Mesendoderm (in vitro differentiated cells): Measurements from ENCODE around the gene NEUROD1.

ENCODE experiments used
- DNase-seq: peaks from one replicate; pipeline ENCODE4 v3.0.0; 2013
- H2AK5ac ChIP-seq: 2 replicates; pipeline ENCODE4 v1.6.1; 2013; ENCODE audit warnings: low read length, inconsistent platforms
- H2BK120ac ChIP-seq: 2 replicates; pipeline ENCODE4 v1.6.1; 2013; ENCODE audit warnings: low read depth, mild to moderate bottlenecking, low read length, moderate library complexity, mixed read lengths
- H2BK15ac ChIP-seq: replicated peaks from 2 replicates; pipeline ENCODE4 v1.6.1; 2013; ENCODE audit warnings: low read depth, mild to moderate bottlenecking, moderate library complexity
- H2BK5ac ChIP-seq: 2 replicates; pipeline ENCODE4 v1.6.1; 2013; ENCODE audit warnings: low read length, inconsistent platforms
- H3K18ac ChIP-seq: 2 replicates; pipeline ENCODE4 v1.6.1; 2013; ENCODE audit warnings: mild to moderate bottlenecking, low read length, mixed read lengths
- H3K23ac ChIP-seq: one replicate; pipeline ENCODE4 v1.6.1; 2013; ENCODE audit warnings: low read length
- H3K27ac ChIP-seq: 2 replicates; pipeline ENCODE4 v1.5.1; 2013; ENCODE audit warnings: low read depth, mild to moderate bottlenecking, inconsistent platforms, low read length, moderate library complexity
- H3K27me3 ChIP-seq: 2 replicates; pipeline ENCODE4 v1.6.1; 2013; ENCODE audit warnings: low read length, control low read depth, mild to moderate bottlenecking, inconsistent platforms; ENCODE audit not compliant: insufficient read depth, poor library complexity
- H3K36me3 ChIP-seq: 2 replicates; pipeline ENCODE4 v1.6.1; 2013; ENCODE audit warnings: low read length, inconsistent platforms; ENCODE audit not compliant: control insufficient read depth, insufficient read depth
- H3K4ac ChIP-seq: one replicate; pipeline ENCODE4 v1.6.1; 2013; ENCODE audit warnings: low read depth, mild to moderate bottlenecking, low read length, moderate library complexity
- H3K4me1 ChIP-seq: 2 replicates; pipeline ENCODE4 v1.6.1; 2013; ENCODE audit warnings: low read depth, low read length, inconsistent platforms; ENCODE audit not compliant: control insufficient read depth
- H3K4me2 ChIP-seq: 2 replicates; pipeline ENCODE4 v1.6.1; 2013; ENCODE audit warnings: low read length
- H3K4me3 ChIP-seq: 2 replicates; pipeline ENCODE4 v1.5.1; 2013; ENCODE audit warnings: mild to moderate bottlenecking, low read length
- H3K56ac ChIP-seq: one replicate; pipeline ENCODE4 v1.6.1; 2013; ENCODE audit warnings: low read length
- H3K79me1 ChIP-seq: 2 replicates; pipeline ENCODE4 v1.6.1; 2013; ENCODE audit warnings: low read length, inconsistent platforms
- H3K79me2 ChIP-seq: 2 replicates; pipeline ENCODE4 v1.6.1; 2013; ENCODE audit warnings: mild to moderate bottlenecking, low read length; ENCODE audit not compliant: control insufficient read depth, insufficient read depth
- H3K9ac ChIP-seq: 2 replicates; pipeline ENCODE4 v1.6.1; 2013; ENCODE audit warnings: low read length, inconsistent platforms
- H4K5ac ChIP-seq: one replicate; pipeline ENCODE4 v1.6.1; 2013; ENCODE audit warnings: low read length
- H4K8ac ChIP-seq: one replicate; pipeline ENCODE4 v1.6.1; 2013; ENCODE audit warnings: low read depth, mild to moderate bottlenecking, control low read depth, low read length, moderate library complexity
- WGBS: extraction: QIAGEN DNeasy Blood & Tissue Kit; methylation state at CpG from one replicate; pipeline ENCODE4 v1.1.7; 2013; ENCODE audit warnings: low lambda C conversion rate, missing lambda C conversion rate; ENCODE audit not compliant: insufficient coverage; ENCODE audit errors: extremely low coverage; 5-methylcytosine and 5-hydroxymethylcytosine counted together

Gene NEUROD1

GRCh38 chr2:181677912-181678586 lies 2.3 kb downstream of the NEUROD1 start:
- H2BK5ac ChIP-seq: no peak overlapping the region
- H3K18ac ChIP-seq: no peak overlapping the region
- no peak overlapping the region for H3K56ac ChIP-seq
- H3K4ac ChIP-seq: no peak overlapping the region
- peaks cover 55% of the 10 kb centered on the region for H3K27me3 ChIP-seq
- WGBS: no CpG with 5 or more reads among the region's 41 CpGs
- no peak overlapping the region for H2AK5ac ChIP-seq
- no peak overlapping the region for H3K27ac ChIP-seq
- H3K4me2 ChIP-seq: no peak overlapping the region
- peak; percentile 89 for DNase-seq
- H2BK120ac ChIP-seq: no peak overlapping the region
- H4K8ac ChIP-seq: no peak overlapping the region
- H4K5ac ChIP-seq: no peak overlapping the region
- H3K23ac ChIP-seq: no peak overlapping the region
- no peaks in the 10 kb centered on the region for H3K36me3 ChIP-seq
- no peaks in the 10 kb centered on the region for H3K79me2 ChIP-seq
- H3K4me3 ChIP-seq: no peak overlapping the region
- no peak overlapping the region for H2BK15ac ChIP-seq
- no peaks in the 10 kb centered on the region for H3K79me1 ChIP-seq
- H3K9ac ChIP-seq: no peak overlapping the region
- no peaks in the 10 kb centered on the region for H3K4me1 ChIP-seq

DNA sequence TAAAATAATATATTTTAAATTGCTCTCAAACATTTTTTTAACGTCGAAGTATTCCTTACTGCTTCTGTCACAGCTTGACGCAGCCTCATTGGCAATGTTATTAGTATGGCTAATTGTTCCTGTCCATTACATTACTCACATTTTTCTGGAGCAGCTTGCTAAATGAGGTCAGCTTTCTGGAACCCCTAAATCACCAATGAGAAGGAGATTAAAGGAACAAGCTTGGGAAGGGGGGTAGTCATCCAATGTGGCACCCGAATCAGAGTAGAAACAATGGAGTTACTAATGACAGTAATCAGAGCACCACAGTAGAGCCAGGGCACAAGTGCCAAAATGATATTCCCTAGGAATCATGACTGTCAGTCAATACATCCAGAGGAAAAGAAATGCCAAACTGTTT lies 5.1 kb downstream of the NEUROD1 start:
- no peaks in the 10 kb centered on the region for H3K4me1 ChIP-seq
- H3K79me1 ChIP-seq: no peaks in the 10 kb centered on the region
- no peak overlapping the region for H3K4me2 ChIP-seq
- no peak overlapping the region for H4K5ac ChIP-seq
- no peaks in the 10 kb centered on the region for H3K36me3 ChIP-seq
- H3K79me2 ChIP-seq: no peaks in the 10 kb centered on the region
- H3K18ac ChIP-seq: no peak overlapping the region
- no peak overlapping the region for H3K23ac ChIP-seq
- no peak overlapping the region for H3K27ac ChIP-seq
- no peak overlapping the region for H2BK5ac ChIP-seq
- H3K4ac ChIP-seq: no peak overlapping the region
- H2AK5ac ChIP-seq: no peak overlapping the region
- H3K4me3 ChIP-seq: no peak overlapping the region
- no peak for DNase-seq
- H3K27me3 ChIP-seq: peaks cover 28% of the 10 kb centered on the region
- no peak overlapping the region for H3K9ac ChIP-seq
- H4K8ac ChIP-seq: no peak overlapping the region
- H3K56ac ChIP-seq: no peak overlapping the region
- H2BK15ac ChIP-seq: no peak overlapping the region
- no peak overlapping the region for H2BK120ac ChIP-seq
- WGBS: no CpG with 5 or more reads among the region's 4 CpGs

GRCh38 chr2:181674461-181674860 lies 5.9 kb downstream of the NEUROD1 start:
- no peak overlapping the region for H3K56ac ChIP-seq
- H3K4me1 ChIP-seq: no peaks in the 10 kb centered on the region
- no peak overlapping the region for H3K4me3 ChIP-seq
- H2BK15ac ChIP-seq: no peak overlapping the region
- H2BK120ac ChIP-seq: no peak overlapping the region
- no peak for DNase-seq
- no peak overlapping the region for H3K23ac ChIP-seq
- H3K79me1 ChIP-seq: no peaks in the 10 kb centered on the region
- no peak overlapping the region for H3K9ac ChIP-seq
- no peak overlapping the region for H4K5ac ChIP-seq
- H2AK5ac ChIP-seq: no peak overlapping the region
- no peaks in the 10 kb centered on the region for H3K79me2 ChIP-seq
- peaks cover 22% of the 10 kb centered on the region for H3K27me3 ChIP-seq
- no peaks in the 10 kb centered on the region for H3K36me3 ChIP-seq
- no peak overlapping the region for H4K8ac ChIP-seq
- no peak overlapping the region for H3K18ac ChIP-seq
- no peak overlapping the region for H3K27ac ChIP-seq
- no peak overlapping the region for H3K4ac ChIP-seq
- H2BK5ac ChIP-seq: no peak overlapping the region
- no peak overlapping the region for H3K4me2 ChIP-seq

DNA sequence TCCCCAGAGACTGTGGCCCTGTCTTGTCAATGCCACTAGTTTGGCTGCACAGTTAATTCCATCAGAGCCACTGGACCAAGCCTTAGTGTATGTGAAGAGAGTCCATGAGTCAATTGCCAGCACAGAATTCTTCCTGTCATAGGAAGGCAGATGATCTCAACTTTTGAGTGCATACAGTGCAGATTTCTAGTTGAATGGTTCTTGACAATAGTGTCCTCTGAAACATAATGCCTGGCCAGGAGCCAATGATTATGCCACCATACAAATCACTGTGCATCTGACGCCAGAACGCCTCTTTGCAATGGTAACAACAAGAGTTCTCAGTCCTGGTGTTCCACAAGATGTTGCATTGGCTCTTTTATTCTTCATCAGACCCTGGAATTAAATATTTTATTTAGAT lies 7.1 kb downstream of the NEUROD1 start:
- Histone ChIP-seq H3K23ac (no peak overlapping the region), H3K79me1 (no peaks in the 10 kb centered on the region), H4K8ac (no peak overlapping the region), H2BK5ac (no peak overlapping the region), H3K4me1 (no peaks in the 10 kb centered on the region), H3K27ac (no peak overlapping the region), H2BK120ac (no peak overlapping the region), H2BK15ac (no peak overlapping the region), H3K36me3 (no peaks in the 10 kb centered on the region), H3K9ac (no peak overlapping the region), H3K79me2 (no peaks in the 10 kb centered on the region), H3K4me2 (no peak overlapping the region), H4K5ac (no peak overlapping the region), H2AK5ac (no peak overlapping the region), H3K27me3 (peaks cover 9% of the 10 kb centered on the region), H3K18ac (no peak overlapping the region), H3K56ac (no peak overlapping the region), H3K4ac (no peak overlapping the region), H3K4me3 (no peak overlapping the region)
- no peak for DNase-seq
- no CpG with 5 or more reads among the region's 2 CpGs for WGBS

GRCh38 chr2:181672255-181673008 lies 7.9 kb downstream of the NEUROD1 start:
- H3K36me3 ChIP-seq: no peaks in the 10 kb centered on the region
- no peak overlapping the region for H3K23ac ChIP-seq
- peaks cover 4% of the 10 kb centered on the region for H3K27me3 ChIP-seq

GRCh38 chr2:181670632-181671031 lies 9.7 kb downstream of the NEUROD1 start:
- Histone ChIP-seq H3K18ac (no peak overlapping the region), H3K36me3 (no peaks in the 10 kb centered on the region), H3K4me1 (no peaks in the 10 kb centered on the region), H3K4ac (no peak overlapping the region), H2AK5ac (no peak overlapping the region), H3K27me3 (peaks cover 4% of the 10 kb centered on the region), H3K9ac (no peak overlapping the region), H3K56ac (no peak overlapping the region), H4K8ac (no peak overlapping the region), H3K27ac (no peak overlapping the region), H2BK120ac (no peak overlapping the region), H2BK15ac (no peak overlapping the region), H3K4me3 (no peak overlapping the region), H3K79me2 (no peaks in the 10 kb centered on the region), H3K23ac (no peak overlapping the region), H3K79me1 (no peaks in the 10 kb centered on the region), H2BK5ac (no peak overlapping the region), H3K4me2 (no peak overlapping the region), H4K5ac (no peak overlapping the region)
- WGBS: no CpG with 5 or more reads among the region's 1 CpG
- DNase-seq: no peak

More at GRCh38 chr2:181672255-181673008, 7.9 kb downstream of the NEUROD1 start:
- Histone ChIP-seq H3K18ac (no peak overlapping the region), H3K56ac (no peak overlapping the region), H3K79me1 (no peaks in the 10 kb centered on the region), H2BK5ac (no peak overlapping the region), H3K4me2 (no peak overlapping the region), H2BK120ac (no peak overlapping the region), H3K9ac (no peak overlapping the region), H4K8ac (no peak overlapping the region), H2BK15ac (no peak overlapping the region), H3K4ac (no peak overlapping the region), H3K79me2 (no peaks in the 10 kb centered on the region), H3K4me1 (no peaks in the 10 kb centered on the region), H2AK5ac (no peak overlapping the region), H3K27ac (no peak overlapping the region), H4K5ac (no peak overlapping the region), H3K4me3 (no peak overlapping the region)
- no peak for DNase-seq
